PC-9 (cell line): ENCODE data around the gene HDAC10. TPM values are rescaled to one million over a fixed set of nuclear protein-coding genes. Genes with fewer than 3 reads are reported as not detected.

Source experiments
- Bru-seq: library from RNA; stranded (reverse); fragments of 400-500 nt; gene quantifications from one replicate; lab custom pipeline; 2021; lab: Mats Ljungman, UMichigan
- BruChase-seq, 2 experiments: library from RNA; stranded (reverse); fragments of 400-500 nt; gene quantifications; one replicate each; lab custom pipeline; 2021; lab: Mats Ljungman, UMichigan
- BruUV-seq: library from RNA; stranded (reverse); fragments of 400-500 nt; replicated peaks from 2 replicates; lab custom pipeline; 2021; lab: Mats Ljungman, UMichigan
- CTCF ChIA-PET: fragments of 300-600 bp; sonication (Branson Sonifier 250); formaldehyde crosslinking; loops from one replicate; lab custom pipeline; 2022; ENCODE audit warnings: antibody characterized with exemption; lab: Charles Lee
- POLR2A ChIA-PET: fragments of 300-600 bp; sonication (Branson Sonifier 250); formaldehyde crosslinking; loops from one replicate; lab custom pipeline; 2022; ENCODE audit warnings: antibody characterized with exemption; ENCODE audit not compliant: unreplicated experiment; lab: Charles Lee
- DNase-seq, 2 experiments: peaks; one replicate each; pipeline versions ENCODE4 v3.0.0 to v3.0.0-alpha.2; 2015 to 2022; ENCODE audit warnings: mixed read lengths in 1 of 2
- H2AFZ ChIP-seq: fragments of 200-600 bp; sonication (generic); 2 replicates; pipeline ENCODE4 v1.8.1; 2017; ENCODE audit warnings: antibody characterized with exemption
- H3F3A ChIP-seq: fragments of 200-600 bp; sonication (generic); 2 replicates; pipeline ENCODE4 v1.8.1; 2017; ENCODE audit warnings: antibody characterized with exemption, mild to moderate bottlenecking, low read depth; ENCODE audit not compliant: insufficient read depth
- H3K27ac ChIP-seq: fragments of 200-600 bp; sonication (generic); 2 replicates; pipeline ENCODE4 v1.6.1; 2016; ENCODE audit warnings: mixed run types
- H3K27me3 ChIP-seq: fragments of 200-600 bp; sonication (generic); 2 replicates; pipeline ENCODE4 v1.6.1; 2016; ENCODE audit warnings: low read depth, mixed run types; ENCODE audit not compliant: insufficient read depth
- H3K36me3 ChIP-seq: fragments of 200-600 bp; sonication (generic); 2 replicates; pipeline ENCODE4 v1.6.1; 2016; ENCODE audit warnings: low read depth, mixed run types
- H3K4me1 ChIP-seq: fragments of 200-600 bp; sonication (generic); replicated peaks from 2 replicates; pipeline ENCODE4 v1.6.1; 2016; ENCODE audit warnings: mixed run types; ENCODE audit not compliant: insufficient read depth
- H3K4me2 ChIP-seq: fragments of 200-600 bp; sonication (generic); 2 replicates; pipeline ENCODE4 v1.6.1; 2017; ENCODE audit warnings: mixed run types
- H3K4me3 ChIP-seq: fragments of 200-600 bp; sonication (generic); 2 replicates; pipeline ENCODE4 v1.6.1; 2016; ENCODE audit warnings: mixed run types
- H3K79me2 ChIP-seq: fragments of 200-600 bp; sonication (generic); 2 replicates; pipeline ENCODE4 v1.6.1; 2017; ENCODE audit warnings: low read depth, mixed run types
- H3K9me2 ChIP-seq: fragments of 200-600 bp; sonication (generic); 2 replicates; pipeline ENCODE4 v1.8.1; 2017; ENCODE audit warnings: mild to moderate bottlenecking; ENCODE audit not compliant: insufficient read depth
- H3K9me3 ChIP-seq: fragments of 200-600 bp; sonication (generic); 2 replicates; pipeline ENCODE4 v1.8.1; 2016; ENCODE audit warnings: low read depth; ENCODE audit not compliant: insufficient read depth
- H4K20me1 ChIP-seq: fragments of 200-600 bp; sonication (generic); 2 replicates; pipeline ENCODE4 v1.8.1; 2017; ENCODE audit not compliant: insufficient read depth
- CTCF ChIP-seq: fragments of 200-600 bp; sonication (generic); conservative IDR thresholded peaks from 2 replicates; pipeline ENCODE4 v1.6.1; 2017; ENCODE audit warnings: mixed run types, antibody characterized with exemption, mild to moderate bottlenecking, moderate library complexity
- EZH2 ChIP-seq: fragments of 200-600 bp; sonication (generic); IDR thresholded peaks from 2 replicates; pipeline ENCODE4 v1.8.0; 2017; ENCODE audit warnings: antibody characterized with exemption, low read depth
- intact Hi-C: fragments of 100-400 bp; cut with micrococcal nuclease; formaldehyde crosslinking; loops from one replicate; pipeline ENCODE4 v1.10.0; 2022; ENCODE audit not compliant: unreplicated experiment
- long read RNA-seq: library from polyadenylated mRNA; stranded (forward); transcript quantifications from one replicate; pipeline ENCODE4 v2.0.0, GENCODE V29; 2022
- total RNA-seq: library from RNA; stranded (reverse); gene quantifications from 2 replicates; pipeline ENCODE4 v1.2.3, GENCODE V29; 2021

Gene HDAC10, protein sequence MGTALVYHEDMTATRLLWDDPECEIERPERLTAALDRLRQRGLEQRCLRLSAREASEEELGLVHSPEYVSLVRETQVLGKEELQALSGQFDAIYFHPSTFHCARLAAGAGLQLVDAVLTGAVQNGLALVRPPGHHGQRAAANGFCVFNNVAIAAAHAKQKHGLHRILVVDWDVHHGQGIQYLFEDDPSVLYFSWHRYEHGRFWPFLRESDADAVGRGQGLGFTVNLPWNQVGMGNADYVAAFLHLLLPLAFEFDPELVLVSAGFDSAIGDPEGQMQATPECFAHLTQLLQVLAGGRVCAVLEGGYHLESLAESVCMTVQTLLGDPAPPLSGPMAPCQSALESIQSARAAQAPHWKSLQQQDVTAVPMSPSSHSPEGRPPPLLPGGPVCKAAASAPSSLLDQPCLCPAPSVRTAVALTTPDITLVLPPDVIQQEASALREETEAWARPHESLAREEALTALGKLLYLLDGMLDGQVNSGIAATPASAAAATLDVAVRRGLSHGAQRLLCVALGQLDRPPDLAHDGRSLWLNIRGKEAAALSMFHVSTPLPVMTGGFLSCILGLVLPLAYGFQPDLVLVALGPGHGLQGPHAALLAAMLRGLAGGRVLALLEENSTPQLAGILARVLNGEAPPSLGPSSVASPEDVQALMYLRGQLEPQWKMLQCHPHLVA
- 80.5 and 101 TPM in 2 replicates for total RNA-seq
- percentile 51 among the genes with signal in this experiment for Bru-seq, nascent RNA
- BruChase-seq, experiment 1, labeled RNA remaining after a 2-hour chase = percentile 67 among the genes with signal in this experiment
- BruChase-seq, experiment 2, labeled RNA remaining after a 6-hour chase = percentile 80 among the genes with signal in this experiment
- long read RNA-seq, partial matches to known transcripts = 4 of 39 reads
- long read RNA-seq, other reads (novel, unspliced or antisense) = 32 of 39 reads

DNA sequence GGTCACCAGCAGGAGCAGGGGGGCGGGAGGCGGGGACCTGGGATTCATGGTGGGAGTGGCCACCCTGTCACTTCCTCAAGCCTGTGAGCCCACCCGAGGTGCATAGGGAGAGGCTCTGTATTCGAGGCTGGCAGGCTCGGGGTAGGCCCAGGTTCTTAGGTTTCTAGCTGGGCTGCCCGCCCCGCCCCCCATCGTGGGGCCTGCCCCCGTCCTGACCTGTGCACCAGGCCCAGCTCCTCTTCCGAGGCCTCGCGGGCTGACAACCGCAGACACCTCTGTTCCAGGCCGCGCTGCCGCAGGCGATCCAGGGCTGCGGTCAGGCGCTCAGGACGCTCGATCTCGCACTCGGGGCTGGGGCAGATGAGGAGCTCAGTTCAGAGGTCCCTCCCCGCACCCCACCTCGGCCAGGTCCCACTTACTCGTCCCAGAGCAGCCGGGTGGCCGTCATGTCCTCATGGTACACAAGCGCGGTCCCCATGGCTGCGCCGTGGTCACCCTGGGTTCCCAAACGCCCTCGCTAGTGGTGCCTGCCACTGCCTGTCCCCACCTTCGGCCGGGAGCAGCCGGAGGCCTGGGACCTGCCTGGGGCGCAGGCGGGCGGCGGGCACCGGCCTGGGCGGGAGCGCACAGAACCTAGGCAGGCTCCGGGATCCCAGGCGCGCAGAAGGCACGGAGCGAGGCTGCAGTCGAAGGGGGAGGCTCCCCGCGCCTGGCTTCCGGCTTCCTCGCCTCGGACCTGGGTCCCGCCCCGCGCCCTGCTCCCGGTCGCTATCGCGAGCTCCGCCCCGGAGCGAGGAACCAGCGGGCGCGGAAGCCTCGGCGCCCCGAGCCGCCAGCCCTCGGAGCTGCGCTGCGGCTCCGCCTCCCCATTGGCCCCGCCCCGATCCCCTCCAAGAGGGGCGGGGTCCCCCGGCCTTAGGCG, at the start of gene HDAC10:
Gene HDAC10 (minus strand): TSS at position 711 of the 922 bp plus-strand sequence. CDS start 233 bp downstream, at position 478.
- DNase-seq = peak; percentile 72 to 83
- intact Hi-C loops = loop anchor here (5.0 kb wide), 1 partner anchor 371 kb away; no protein-coding TSS in a partner anchor
- H3K9me3 ChIP-seq = no peaks in the 10 kb centered on the region
- H3K9me2 ChIP-seq = no peaks in the 10 kb centered on the region
- H3K4me1 ChIP-seq = peaks cover 22% of the 10 kb centered on the region
- ChIA-PET POLR2A (interaction anchor here (0.5 to 0.7 kb wide), 3 partner anchors 53 to 291 kb away, joined by 3 to 4 read pairs (median 4); no protein-coding TSS in a partner anchor), CTCF (interaction anchor here (0.6 to 0.7 kb wide), 2 partner anchors 324 to 370 kb away, joined by 3 to 12 read pairs; no protein-coding TSS in a partner anchor)
- TF ChIP-seq CTCF (0 out of 2 replicates have a peak, but pooled peaks have one; percentile 19), EZH2 (no peak)
- peaks cover 63% of the 10 kb centered on the region for H3F3A ChIP-seq
- peak within 1 kb of the TSS; percentile 84 for H2AFZ ChIP-seq
- H3K79me2 ChIP-seq = peaks cover 38% of the 10 kb centered on the region
- H3K4me2 ChIP-seq = peak within 1 kb of the TSS; percentile 92
- peak within 1 kb of the TSS; percentile 37 for H3K27ac ChIP-seq
- BruUV-seq = TSS peak; percentile 21
- peak within 1 kb of the TSS; percentile 84 for H3K4me3 ChIP-seq
- 0 out of 2 replicates have a peak, but pooled peaks cover 18% of the 10 kb centered on the region for H3K36me3 ChIP-seq
- H4K20me1 ChIP-seq = peaks cover 38% of the 10 kb centered on the region
- H3K27me3 ChIP-seq = no peaks in the 10 kb centered on the region

GRCh38 chr22:50300620-50301257, 49.7 kb upstream of the HDAC10 start:
- CTCF ChIA-PET = no interaction called here
- H3K4me2 ChIP-seq = no peak overlapping the region
- no peak overlapping the region for H2AFZ ChIP-seq
- TF ChIP-seq CTCF (no peak), EZH2 (no peak)
- intact Hi-C loops = no loop called here
- POLR2A ChIA-PET = no interaction called here
- H3F3A ChIP-seq = peaks cover 54% of the 10 kb centered on the region
- H3K27me3 ChIP-seq = no peaks in the 10 kb centered on the region
- no peak overlapping the region for H3K27ac ChIP-seq
- no peaks in the 10 kb centered on the region for H3K9me2 ChIP-seq
- H3K9me3 ChIP-seq = no peaks in the 10 kb centered on the region
- H3K4me1 ChIP-seq = peaks cover 74% of the 10 kb centered on the region
- no peak for DNase-seq
- no peak overlapping the region for H3K4me3 ChIP-seq
- peaks cover 11% of the 10 kb centered on the region; the same call in 1 of the 2 replicates for H3K36me3 ChIP-seq
- BruUV-seq = no TSS peak
- peaks cover 91% of the 10 kb centered on the region for H3K79me2 ChIP-seq
- peaks cover 82% of the 10 kb centered on the region for H4K20me1 ChIP-seq
